OCI-LY3 (cell line): Measurements from ENCODE around the gene OR10K2.
A peak's percentile ranks its signal among the peaks of the same experiment; 100 is the strongest.

ENCODE experiments used
- H2AFZ ChIP-seq: fragments of 200-600, 300-600 bp; shearing (Covaris generic); 2 replicates; pipeline ENCODE4 v1.6.0; 2014; ENCODE audit warnings: antibody characterized with exemption, low read depth, low read length
- H3K27ac ChIP-seq: fragments of 200-600, 300-600 bp; sonication (generic); 2 replicates; pipeline ENCODE4 v1.5.1; 2014; ENCODE audit warnings: mild to moderate bottlenecking, low read length, moderate library complexity, mixed read lengths
- H3K27me3 ChIP-seq: fragments of 200-600, 300-600 bp; sonication (generic); 2 replicates; pipeline ENCODE4 v1.6.1; 2014; ENCODE audit warnings: low read depth, low read length, mixed read lengths
- H3K36me3 ChIP-seq: fragments of 200-600, 300-600 bp; sonication (generic); replicated peaks from 2 replicates; pipeline ENCODE3; 2014; ENCODE audit warnings: low read depth, low read length, mixed read lengths
- H3K4me1 ChIP-seq: fragments of 300-600, 200-600 bp; sonication (generic); 2 replicates; pipeline ENCODE4 v1.6.1; 2014; ENCODE audit warnings: low read length, mixed read lengths
- H3K4me2 ChIP-seq: fragments of 200-600, 300-600 bp; sonication (generic); 2 replicates; pipeline ENCODE4 v1.6.1; 2014; ENCODE audit warnings: low read length, mixed read lengths
- H3K4me3 ChIP-seq: fragments of 300-600, 200-600 bp; sonication (generic); 2 replicates; pipeline ENCODE4 v1.5.1; 2014; ENCODE audit warnings: antibody characterized with exemption, mild to moderate bottlenecking, low read length, moderate library complexity
- H3K79me2 ChIP-seq: fragments of 300-600, 200-600 bp; shearing (Covaris generic); 2 replicates; pipeline ENCODE4 v1.6.1; 2014; ENCODE audit warnings: mild to moderate bottlenecking, low read length, mixed read lengths
- H3K9ac ChIP-seq: fragments of 300-600, 200-600 bp; shearing (Covaris generic); 2 replicates; pipeline ENCODE4 v1.6.0; 2014; ENCODE audit warnings: mild to moderate bottlenecking, low read length, moderate library complexity
- H3K9me3 ChIP-seq: fragments of 200-600, 300-600 bp; shearing (Covaris generic); 2 replicates; pipeline ENCODE4 v1.6.1; 2014; ENCODE audit warnings: low read length, mixed read lengths; ENCODE audit not compliant: insufficient read depth
- H4K20me1 ChIP-seq: fragments of 200-600, 300-600 bp; sonication (generic); 2 replicates; pipeline ENCODE4 v1.6.1; 2016; ENCODE audit warnings: low read length, mixed read lengths; ENCODE audit not compliant: insufficient read depth
- CTCF ChIP-seq: fragments of 200-600, 300-600 bp; sonication (generic); IDR thresholded peaks from 2 replicates; pipeline ENCODE4 v1.5.1; 2014; ENCODE audit warnings: antibody characterized with exemption, low read length, low read depth
- EZH2phosphoT487 ChIP-seq: fragments of 200-600 bp; shearing (Covaris generic); IDR thresholded peaks from 2 replicates; pipeline ENCODE4 v1.6.1; 2018; ENCODE audit warnings: antibody characterized with exemption, mixed run types, low read depth

Gene OR10K2

GRCh38 chr1:158371188-158371953, 54.7 kb downstream of the OR10K2 start:
- no peak overlapping the region for H3K9ac ChIP-seq
- H3K9me3 ChIP-seq, result peaks cover 32% of the 10 kb centered on the region
- no peaks in the 10 kb centered on the region for H3K79me2 ChIP-seq
- H3K36me3 ChIP-seq, result peaks cover 12% of the 10 kb centered on the region
- peak overlapping the region; percentile 22; the same call in 1 of the 2 replicates for H3K27ac ChIP-seq
- no peaks in the 10 kb centered on the region for H3K27me3 ChIP-seq
- H4K20me1 ChIP-seq, result no peaks in the 10 kb centered on the region
- no peak overlapping the region for H3K4me3 ChIP-seq
- no peak overlapping the region for H2AFZ ChIP-seq
- H3K4me2 ChIP-seq, result peak overlapping the region; percentile 25
- H3K4me1 ChIP-seq, result peaks cover 27% of the 10 kb centered on the region
- no peak for TF ChIP-seq CTCF
- no peak for TF ChIP-seq EZH2phosphoT487
